HL-60/S4 treated with phorbol 12-myristate 13-acetate at 8.2 ng/mL for 4 days and 3 days (cell line): ENCODE results near the gene DEAF1.
"Not testable (repeated sequence)": the region's sequence is repeated elsewhere in the genome, so short reads cannot be mapped to it uniquely, and the experiment has no call there.

ENCODE experiments used
- in situ Hi-C: fragments of 300-500 bp; cut with MboI; formaldehyde crosslinking; loops from 2 replicates; pipeline ENCODE4 v1.15.0; 2022; ENCODE audit warnings: low sequenced_read_pairs

Gene DEAF1

DNA sequence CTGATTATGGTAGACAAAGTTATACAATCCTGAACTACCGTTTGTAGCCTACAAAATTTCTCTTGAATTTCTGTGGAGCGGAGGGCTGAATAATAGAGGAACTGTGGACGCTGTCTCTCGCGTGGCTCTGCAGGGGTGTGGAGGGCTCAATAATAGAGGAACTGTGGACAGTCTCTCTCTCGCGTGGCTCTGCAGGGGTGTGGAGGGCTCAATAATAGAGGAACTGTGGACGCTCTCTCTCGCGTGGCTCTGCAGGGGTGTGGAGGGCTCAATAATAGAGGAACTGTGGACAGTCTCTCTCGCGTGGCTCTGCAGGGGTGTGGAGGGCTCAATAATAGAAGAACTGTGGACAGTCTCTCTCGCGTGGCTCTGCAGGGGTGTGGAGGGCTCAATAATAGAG lies 41.9 kb downstream of the DEAF1 start:
- in situ Hi-C loops, result not testable (repeated sequence)

DNA sequence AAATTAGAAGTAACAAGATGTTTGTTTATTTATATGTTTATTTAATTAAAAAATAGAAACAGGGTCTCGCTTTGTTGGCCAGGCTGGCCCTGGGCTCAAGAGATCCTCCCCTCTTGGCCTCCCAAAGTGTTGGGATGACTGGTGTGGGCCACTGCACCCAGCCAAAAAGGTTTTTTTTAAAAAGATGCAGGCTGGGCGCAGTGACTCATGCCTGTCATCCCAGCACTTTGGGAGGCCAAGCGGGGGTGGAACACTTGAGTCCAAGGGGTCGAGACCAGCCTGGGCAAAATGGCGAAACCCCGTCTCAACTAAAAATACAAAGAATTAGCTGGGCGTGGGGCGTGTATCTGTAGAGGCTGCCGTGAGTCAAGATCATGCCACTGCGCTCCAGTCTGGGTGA lies 44.5 kb downstream of the DEAF1 start:
- in situ Hi-C loops, result no loop called here

DNA sequence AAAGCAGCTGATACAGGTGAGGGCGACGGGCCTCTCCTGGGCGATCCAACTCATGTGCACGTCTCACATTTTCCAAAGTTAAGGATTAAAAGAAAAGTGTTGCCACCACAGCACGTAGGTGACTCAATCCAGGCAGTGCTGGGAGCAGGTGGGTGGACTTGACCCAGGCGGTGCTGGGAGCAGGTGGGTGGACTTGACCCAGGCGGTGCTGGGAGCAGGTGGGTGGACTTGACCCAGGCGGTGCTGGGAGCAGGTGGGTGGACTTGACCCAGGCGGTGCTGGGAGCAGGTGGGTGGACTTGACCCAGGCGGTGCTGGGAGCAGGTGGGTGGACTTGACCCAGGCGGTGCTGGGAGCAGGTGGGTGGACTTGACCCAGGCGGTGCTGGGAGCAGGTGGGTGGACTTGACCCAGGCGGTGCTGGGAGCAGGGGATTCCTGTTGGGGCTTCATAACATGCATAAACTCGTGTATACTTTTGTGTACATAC lies 47.3 kb downstream of the DEAF1 start:
- in situ Hi-C loops, result not testable (repeated sequence)

DNA sequence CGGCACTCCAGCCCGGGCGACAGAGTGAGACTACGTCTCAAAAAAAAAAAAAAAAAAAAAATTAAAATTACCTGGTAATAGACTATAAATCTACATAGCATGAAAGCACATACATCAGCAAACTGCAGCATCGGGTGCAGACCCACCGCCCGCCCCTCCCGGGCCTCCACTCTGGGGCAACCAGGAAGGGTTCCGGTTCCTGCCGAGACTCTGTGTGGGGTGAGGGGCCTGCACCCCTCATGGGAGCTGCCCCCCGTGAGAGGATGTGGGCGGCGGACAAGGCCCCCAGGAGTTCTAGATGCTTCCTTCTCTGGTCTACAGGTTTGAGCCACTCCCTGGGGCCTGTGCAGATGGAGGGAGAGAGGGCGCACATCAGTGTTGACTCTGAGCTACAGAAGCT lies 48.8 kb downstream of the DEAF1 start:
- in situ Hi-C loops, result no loop called here

DNA sequence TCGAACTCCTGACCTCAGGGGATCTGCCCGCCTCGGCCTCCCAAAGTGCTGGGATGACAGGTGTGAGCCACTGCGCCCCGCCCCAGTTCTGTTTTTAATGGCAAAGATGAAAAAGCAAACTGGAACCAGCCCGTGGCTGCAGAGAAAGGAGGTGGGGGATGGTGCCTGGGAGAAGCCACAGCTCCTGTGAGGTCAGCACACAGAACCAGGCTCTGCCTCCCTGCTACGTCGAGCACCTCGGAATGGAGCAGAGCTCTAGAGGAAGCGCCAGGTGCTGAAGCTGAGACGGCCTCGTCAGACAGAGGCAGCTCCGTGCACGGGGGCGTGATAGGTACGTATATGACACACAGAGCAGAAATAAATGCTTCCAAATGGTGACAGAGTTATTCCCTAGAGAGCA lies 49.5 kb downstream of the DEAF1 start:
- in situ Hi-C loops, result no loop called here

DNA sequence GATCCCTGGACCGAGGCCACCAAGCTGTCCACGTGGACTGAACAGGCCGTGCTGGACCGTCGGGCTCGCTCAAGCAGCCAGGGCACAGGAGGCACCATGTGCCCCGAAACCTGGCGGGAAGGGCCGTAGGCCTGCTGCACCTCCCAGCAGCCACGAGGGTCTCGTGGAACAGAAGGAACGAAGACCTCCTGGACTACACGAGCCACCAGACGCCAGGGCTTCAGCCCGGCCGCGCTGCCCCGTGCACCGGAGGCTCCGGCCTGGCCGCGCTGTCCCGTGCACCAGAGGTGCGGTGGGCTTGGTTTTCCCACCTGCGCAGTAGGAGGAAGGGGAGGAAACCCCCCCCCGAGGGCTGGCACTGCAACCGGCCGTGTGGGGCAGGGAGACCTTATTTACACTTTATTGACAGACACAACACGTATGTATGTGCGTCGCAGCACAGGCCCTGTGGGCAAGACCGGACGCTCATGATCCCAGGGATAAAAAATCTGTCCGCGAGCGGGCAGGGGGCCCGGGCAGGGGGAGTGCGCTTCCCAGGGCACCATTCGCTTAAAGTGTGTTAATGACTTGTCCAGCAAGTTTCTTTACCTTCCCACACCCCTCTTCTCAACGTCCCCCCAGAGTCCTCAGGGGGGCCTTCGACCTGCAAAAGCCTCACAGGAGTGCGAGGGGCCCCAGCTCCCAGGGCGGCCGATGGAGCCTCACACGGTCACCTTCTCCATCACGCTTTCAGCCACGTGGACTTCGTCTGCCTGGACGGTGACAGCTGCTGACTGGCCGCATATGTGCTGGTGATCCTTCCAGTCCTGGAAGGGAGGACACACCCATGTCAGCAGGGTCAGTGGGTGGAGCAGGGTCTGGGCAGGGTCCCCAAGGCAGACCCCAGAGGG lies 50.9 kb downstream of the DEAF1 start:
- in situ Hi-C loops, result no loop called here

DNA sequence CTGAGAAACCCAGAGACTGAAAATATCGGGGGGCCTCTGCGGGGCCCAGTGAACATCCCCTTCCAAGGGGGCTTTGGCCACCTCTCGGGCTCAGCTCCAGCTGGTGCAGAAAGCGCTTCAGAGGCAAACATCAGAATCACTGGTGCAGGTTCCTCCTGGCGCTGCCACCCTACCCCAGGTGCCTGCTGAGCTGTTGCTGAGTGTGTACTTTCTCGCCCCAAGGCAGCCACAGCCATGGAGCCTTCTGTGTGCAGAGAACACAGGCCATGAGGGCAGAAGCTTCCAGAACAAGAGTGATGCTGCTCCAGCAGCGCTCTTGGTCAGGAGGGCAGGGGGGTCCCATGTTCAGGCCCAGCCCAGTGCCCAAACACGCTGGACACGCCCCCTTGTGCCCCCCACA lies 51.7 kb downstream of the DEAF1 start:
- in situ Hi-C loops, result no loop called here

DNA sequence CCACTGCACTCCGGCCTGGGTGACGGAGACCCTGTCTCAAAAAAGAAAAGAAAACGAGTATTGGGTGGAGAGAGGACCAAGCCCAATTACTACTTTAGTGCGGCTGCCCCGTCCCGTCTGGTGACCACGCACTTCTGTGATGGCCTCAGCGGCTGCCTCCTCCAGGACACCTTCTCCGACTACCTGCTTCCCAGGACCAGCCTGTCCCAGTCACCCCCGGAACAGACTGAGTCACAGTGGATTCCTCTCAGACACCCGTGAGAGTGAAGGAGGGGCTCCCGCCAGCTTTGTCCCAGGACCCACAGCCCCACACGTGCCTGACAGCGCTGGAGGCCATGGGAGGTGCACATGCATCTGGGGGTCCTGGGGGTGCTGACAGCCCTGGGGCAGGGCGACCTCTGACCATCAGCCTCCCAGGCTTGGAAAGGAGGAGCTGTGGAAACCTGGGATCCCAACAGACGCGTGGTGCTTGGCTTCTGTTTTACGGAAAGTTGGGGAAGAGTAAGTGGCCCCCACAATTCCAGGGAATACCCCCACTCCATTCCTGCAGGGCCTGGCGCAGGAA lies 53.1 kb downstream of the DEAF1 start:
- in situ Hi-C loops, result no loop called here

DNA sequence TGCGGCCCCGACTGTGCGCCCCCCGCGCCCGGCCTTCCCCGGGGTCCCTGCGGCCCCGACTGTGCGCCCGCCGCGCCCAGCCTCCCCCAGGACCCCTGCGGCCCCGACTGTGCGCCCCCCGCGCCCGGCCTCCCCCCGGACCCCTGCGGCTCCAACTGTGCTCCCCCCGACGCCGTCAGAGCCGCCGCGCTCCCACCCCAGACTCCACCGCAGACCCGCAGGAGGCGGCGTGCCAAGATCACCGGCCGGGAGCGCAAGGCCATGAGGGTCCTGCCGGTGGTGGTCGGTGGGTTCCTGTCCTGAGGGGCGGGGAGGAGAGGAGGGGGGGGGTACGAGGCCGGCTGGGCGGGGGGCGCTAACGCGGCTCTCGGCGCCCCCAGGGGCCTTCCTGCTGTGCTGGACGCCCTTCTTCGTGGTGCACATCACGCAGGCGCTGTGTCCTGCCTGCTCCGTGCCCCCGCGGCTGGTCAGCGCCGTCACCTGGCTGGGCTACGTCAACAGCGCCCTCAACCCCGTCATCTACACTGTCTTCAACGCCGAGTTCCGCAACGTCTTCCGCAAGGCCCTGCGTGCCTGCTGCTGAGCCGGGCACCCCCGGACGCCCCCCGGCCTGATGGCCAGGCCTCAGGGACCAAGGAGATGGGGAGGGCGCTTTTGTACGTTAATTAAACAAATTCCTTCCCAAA lies 54.9 kb downstream of the DEAF1 start:
- in situ Hi-C loops, result no loop called here

DNA sequence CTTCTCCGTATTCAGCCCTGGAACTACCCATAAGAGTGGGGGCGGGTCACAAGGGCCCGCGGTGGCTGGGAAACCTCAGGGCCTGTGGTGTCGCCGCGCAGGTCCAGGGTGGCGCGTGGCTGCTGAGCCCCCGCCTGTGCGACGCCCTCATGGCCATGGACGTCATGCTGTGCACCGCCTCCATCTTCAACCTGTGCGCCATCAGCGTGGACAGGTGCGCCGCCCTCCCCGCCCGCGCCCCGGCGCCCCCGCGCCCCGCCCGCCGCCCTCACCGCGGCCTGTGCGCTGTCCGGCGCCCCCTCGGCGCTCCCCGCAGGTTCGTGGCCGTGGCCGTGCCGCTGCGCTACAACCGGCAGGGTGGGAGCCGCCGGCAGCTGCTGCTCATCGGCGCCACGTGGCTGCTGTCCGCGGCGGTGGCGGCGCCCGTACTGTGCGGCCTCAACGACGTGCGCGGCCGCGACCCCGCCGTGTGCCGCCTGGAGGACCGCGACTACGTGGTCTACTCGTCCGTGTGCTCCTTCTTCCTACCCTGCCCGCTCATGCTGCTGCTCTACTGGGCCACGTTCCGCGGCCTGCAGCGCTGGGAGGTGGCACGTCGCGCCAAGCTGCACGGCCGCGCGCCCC lies 55.6 kb downstream of the DEAF1 start:
- in situ Hi-C loops, result no loop called here

DNA sequence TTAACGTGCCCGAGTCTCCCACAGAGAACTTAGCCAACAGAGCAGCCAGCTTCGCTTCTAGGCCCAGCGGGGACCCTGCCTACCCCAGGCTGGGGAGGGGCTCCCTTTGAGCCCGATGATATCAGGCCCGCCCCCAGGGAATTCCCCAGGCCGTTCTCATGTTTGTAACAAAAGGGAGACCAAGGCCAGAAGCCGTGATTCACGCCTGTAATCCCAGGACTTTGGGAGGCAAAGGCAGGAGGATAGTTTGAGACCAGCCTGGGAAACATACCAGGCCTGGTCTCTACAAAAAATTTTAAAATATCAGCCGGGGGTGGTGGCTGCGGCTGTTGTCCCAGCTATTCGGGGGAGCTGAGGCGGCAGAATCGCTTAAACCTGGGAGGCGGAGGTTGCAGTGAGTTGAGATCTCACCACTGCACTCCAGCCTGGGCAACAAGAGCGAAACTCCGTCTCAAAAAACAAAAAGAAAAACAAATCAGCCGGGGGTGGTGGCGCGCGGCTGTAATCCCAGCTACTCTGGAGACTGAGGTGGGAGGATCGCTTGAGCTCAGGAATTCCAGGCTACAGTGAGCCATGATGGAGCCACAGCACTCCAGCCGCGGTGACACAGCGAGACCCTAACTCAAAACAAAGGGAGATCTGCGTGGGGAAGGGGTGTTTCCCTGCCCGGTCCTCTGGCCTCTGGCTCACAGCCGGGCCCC lies 56.2 kb downstream of the DEAF1 start:
- in situ Hi-C loops, result no loop called here

DNA sequence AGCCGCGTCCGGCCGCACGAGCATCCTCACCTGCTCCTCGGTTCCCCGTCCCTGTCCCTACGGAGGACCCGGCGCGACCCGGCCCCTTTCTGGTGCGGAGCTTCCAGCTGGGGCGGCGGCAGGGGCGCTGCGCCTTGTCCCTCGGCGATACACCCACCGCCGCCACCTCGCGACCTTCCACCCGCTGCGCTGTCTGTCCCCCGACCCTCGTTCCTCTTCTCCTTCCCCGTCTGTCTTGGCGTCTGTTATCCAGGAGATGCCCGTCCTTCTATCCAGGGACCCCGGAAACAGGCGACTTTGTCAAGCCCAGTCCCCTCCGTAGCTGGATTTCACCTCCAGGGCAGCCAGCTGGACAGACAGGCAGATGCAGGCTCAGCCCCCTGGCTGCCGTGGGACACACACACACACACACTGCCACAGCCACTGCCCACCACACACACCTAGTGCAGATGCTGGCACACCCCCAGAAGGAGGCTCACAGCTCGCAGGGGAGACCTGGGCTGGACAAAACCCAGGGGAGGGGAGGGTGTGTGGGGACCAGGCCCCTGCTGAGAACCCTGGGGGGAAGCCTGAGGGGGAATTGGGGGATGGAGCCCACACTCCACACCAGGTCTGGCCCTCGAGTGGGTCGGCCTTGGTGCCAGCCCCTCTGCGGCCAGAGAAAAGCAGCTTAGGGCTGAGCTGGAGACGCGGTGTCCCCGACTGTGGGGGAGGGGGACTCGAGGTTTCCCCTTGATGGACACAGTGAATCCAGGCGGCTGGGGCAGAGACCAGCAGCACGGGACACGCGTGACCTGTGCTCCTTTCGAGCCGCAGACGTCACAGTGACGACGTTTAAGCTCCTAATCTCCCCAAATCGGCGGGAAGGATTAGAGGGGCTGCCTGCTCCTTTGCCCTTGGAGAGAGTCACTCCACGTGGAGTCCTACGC lies 57.2 kb downstream of the DEAF1 start:
- in situ Hi-C loops, result no loop called here

DNA sequence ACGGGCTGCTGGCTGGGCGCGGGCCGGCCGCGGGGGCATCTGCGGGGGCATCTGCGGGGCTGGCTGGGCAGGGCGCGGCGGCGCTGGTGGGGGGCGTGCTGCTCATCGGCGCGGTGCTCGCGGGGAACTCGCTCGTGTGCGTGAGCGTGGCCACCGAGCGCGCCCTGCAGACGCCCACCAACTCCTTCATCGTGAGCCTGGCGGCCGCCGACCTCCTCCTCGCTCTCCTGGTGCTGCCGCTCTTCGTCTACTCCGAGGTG lies 57.8 kb downstream of the DEAF1 start:
- in situ Hi-C loops, result no loop called here

DNA sequence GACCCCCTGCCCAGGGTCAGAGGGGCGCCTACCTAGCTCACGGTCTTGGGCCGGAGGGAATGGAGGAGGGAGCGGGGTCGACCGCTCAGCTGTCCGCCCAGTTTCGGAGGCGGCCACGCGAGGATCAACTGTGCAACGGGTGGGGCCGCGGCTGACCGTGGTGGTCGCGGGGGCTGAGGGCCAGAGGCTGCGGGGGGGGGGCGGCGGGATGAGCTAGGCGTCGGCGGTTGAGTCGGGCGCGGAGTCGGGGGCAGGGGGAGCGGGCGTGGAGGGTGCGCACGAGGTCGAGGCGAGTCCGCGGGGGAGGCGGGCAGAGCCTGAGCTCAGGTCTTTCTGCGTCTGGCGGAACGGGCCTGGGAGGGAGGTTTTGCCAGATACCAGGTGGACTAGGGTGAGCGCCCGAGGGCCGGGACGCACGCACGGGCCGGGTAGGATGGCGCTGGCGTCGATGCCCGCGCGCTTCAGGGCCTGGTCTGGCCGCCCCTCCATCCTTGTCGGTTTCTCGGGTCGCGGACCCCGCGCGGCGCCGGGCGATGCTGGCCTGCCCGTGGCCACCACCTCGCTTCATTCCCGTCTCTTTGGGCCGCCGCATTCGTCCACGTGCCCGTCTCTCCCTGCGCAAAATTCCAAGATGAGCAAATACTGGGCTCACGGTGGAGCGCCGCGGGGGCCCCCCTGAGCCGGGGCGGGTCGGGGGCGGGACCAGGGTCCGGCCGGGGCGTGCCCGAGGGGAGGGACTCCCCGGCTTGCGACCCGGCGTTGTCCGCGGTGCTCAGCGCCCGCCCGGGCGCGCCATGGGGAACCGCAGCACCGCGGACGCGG lies 58.3 kb downstream of the DEAF1 start, which contains the start of gene DRD4:
Gene DRD4, plus strand, starts transcription at position 759 of the 822 bp plus-strand sequence. Its CDS starts 36 bp downstream, at position 795.
- in situ Hi-C loops, result no loop called here

DNA sequence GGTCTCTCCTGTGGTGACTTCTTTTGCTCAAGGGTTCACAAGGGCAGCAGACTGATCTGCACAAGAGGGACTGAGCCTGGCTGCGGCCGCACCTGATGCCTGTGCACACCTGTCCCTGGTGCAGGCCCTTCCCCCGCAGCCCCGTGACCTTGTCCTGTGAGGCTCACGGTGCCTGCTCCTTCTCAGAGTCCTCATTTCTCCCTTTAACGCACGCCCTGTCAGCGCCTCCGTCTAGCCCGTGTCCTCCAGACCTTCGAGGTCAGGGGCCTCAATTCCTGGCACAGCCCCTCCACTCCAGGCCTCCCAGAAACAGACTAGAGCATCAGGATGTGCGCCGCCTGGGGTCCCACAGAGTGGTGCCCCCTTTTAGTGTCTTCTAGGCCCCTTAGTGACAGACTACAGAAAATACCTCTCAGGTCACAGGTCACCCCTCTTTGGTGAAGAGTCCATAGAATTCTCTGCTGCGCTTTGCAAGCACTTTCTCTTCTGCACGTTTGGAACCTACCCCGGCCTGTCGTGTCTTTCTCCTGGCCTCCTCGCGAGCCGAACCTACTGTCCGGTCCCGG lies 59.0 kb downstream of the DEAF1 start:
- in situ Hi-C loops, result no loop called here

DNA sequence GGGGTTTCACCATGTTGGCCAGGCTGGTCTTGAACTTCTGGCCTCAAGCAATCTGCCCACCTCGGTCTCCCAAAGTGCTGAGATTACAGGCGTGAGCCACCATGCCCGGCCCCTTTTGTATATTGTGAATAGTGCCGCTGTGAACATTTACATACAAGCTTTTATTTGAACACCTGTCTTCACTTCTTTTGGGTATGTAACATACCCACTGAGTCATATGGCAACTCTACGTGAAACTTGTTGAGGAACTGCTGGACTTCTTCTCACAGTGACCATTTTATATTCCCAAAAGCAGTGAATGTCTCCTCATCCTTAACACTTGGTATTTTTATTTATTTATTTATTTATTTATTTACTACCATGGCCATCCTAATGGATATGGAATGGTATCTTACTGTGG lies 64.2 kb downstream of the DEAF1 start:
- in situ Hi-C loops, result no loop called here

DNA sequence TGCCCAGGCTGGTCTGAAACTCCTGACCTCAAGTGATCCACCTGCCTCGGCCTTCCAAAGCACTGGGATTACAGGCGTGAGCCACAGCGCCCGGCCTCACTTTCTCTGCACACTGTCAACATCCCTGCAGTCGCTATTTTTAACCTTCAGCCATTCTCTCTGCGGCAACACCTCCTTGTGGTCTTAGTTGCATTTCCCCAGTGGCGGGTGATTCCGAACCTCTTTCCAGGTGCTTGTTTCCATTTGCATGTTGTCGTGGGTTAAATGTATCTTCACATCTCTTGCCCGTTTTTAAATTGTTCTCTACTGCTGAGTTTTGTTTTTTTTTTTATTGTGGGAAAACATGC lies 65.8 kb downstream of the DEAF1 start:
- in situ Hi-C loops, result no loop called here

DNA sequence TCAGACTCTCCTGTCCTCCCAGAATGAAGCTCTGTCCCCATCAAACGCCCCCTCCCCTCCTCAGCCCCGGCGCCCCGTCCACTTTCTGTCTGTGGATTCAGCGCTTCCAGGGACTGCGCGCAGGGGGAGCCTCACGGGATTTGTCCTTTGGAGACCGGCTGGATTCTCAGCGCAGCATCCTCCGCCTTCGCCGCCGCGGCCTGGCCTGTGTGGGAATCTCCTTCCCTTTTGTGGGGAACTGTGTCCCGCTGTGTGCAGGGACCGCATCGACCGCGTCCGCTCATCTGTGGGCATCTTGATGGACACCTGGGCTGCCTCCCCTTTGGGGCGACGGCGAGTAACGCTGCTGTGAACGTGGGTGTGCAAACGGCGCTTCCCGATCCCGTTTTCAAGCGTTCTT lies 67.0 kb downstream of the DEAF1 start:
- in situ Hi-C loops, result no loop called here

DNA sequence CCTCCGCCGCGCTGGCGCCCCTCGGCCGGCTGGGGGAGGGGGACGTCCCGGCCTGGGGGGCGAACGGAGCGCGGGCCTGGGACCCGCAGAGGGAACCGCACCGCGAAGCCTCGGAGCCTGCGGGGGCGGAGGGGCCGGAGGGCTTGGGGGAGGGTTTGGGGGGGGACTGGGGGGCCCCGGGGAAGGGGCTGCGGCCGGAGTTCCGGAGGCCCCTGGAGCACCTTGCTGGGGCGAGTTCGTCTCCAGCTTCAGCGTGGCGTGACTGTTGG lies 67.8 kb downstream of the DEAF1 start:
- in situ Hi-C loops, result no loop called here
